ENCODE results near the gene JAG2.

JAG2 gene

GRCh38 chr14:105211758-105212089 is 43.1 kb upstream of the JAG2 start (continued):
- TF ChIP-seq, protein P1, sequence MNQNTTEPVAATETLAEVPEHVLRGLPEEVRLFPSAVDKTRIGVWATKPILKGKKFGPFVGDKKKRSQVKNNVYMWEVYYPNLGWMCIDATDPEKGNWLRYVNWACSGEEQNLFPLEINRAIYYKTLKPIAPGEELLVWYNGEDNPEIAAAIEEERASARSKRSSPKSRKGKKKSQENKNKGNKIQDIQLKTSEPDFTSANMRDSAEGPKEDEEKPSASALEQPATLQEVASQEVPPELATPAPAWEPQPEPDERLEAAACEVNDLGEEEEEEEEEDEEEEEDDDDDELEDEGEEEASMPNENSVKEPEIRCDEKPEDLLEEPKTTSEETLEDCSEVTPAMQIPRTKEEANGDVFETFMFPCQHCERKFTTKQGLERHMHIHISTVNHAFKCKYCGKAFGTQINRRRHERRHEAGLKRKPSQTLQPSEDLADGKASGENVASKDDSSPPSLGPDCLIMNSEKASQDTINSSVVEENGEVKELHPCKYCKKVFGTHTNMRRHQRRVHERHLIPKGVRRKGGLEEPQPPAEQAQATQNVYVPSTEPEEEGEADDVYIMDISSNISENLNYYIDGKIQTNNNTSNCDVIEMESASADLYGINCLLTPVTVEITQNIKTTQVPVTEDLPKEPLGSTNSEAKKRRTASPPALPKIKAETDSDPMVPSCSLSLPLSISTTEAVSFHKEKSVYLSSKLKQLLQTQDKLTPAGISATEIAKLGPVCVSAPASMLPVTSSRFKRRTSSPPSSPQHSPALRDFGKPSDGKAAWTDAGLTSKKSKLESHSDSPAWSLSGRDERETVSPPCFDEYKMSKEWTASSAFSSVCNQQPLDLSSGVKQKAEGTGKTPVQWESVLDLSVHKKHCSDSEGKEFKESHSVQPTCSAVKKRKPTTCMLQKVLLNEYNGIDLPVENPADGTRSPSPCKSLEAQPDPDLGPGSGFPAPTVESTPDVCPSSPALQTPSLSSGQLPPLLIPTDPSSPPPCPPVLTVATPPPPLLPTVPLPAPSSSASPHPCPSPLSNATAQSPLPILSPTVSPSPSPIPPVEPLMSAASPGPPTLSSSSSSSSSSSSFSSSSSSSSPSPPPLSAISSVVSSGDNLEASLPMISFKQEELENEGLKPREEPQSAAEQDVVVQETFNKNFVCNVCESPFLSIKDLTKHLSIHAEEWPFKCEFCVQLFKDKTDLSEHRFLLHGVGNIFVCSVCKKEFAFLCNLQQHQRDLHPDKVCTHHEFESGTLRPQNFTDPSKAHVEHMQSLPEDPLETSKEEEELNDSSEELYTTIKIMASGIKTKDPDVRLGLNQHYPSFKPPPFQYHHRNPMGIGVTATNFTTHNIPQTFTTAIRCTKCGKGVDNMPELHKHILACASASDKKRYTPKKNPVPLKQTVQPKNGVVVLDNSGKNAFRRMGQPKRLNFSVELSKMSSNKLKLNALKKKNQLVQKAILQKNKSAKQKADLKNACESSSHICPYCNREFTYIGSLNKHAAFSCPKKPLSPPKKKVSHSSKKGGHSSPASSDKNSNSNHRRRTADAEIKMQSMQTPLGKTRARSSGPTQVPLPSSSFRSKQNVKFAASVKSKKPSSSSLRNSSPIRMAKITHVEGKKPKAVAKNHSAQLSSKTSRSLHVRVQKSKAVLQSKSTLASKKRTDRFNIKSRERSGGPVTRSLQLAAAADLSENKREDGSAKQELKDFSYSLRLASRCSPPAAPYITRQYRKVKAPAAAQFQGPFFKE (tag by site-specific recombination; IDR thresholded peaks at IDR 0.05; ENCODE audit: borderline replicate concordance), result no peak
- no peak for TF ChIP-seq ZNF660 (tag by site-specific recombination; IDR thresholded peaks at IDR 0.05)
- TF ChIP-seq ZNF248 (tag by site-specific recombination; IDR thresholded peaks at IDR 0.05), result no peak
- TF ChIP-seq, protein P2, sequence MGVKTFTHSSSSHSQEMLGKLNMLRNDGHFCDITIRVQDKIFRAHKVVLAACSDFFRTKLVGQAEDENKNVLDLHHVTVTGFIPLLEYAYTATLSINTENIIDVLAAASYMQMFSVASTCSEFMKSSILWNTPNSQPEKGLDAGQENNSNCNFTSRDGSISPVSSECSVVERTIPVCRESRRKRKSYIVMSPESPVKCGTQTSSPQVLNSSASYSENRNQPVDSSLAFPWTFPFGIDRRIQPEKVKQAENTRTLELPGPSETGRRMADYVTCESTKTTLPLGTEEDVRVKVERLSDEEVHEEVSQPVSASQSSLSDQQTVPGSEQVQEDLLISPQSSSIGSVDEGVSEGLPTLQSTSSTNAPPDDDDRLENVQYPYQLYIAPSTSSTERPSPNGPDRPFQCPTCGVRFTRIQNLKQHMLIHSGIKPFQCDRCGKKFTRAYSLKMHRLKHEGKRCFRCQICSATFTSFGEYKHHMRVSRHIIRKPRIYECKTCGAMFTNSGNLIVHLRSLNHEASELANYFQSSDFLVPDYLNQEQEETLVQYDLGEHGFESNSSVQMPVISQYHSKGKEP (tag by site-specific recombination; IDR thresholded peaks at IDR 0.05), result no peak
- TF ChIP-seq ZNF239 (tag by site-specific recombination; IDR thresholded peaks at IDR 0.05), result no peak

DNA sequence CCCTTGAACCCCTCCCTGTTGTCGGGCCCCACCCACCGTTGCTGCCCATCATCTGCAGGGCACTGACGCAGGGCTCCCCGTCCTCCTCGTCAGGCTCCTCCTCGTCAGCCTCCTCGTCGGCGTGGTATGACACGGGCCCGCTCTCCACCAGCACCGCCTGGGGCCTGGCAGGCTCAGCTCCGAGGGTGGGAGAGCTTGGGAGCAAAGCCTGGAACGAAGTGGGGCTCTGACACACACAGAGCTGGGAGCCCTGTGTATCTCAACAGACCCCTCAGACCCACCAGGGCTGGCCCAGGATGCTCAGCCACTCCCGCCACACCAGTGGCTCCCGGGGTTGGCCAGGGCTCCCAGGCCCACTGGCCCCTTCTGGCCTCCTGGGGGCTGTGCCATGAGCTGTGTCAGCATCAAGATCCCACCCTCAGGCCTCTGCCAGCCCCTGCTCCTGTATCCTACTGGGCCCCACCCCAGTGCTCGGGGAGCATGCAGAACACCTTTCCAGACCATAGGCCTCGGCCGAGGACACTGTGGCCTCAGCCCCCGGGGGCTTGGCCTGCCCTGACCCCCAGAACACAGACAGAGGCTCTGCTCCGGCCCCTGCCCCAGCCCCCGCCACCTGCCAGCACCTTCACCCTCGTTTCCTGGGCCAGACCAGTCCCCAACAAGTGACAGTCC is 42.6 kb upstream of the JAG2 start:
- ChIA-PET CTCF (no interaction called here), POLR2A (no interaction called here)
- Histone ChIP-seq H3K36me3 (ENCODE audit: control insufficient read depth in 2 of 2, insufficient read depth in 1 of 2, low read length in 2 of 2) (peaks cover 0 to 44% of the 10 kb centered on the region in 2 experiments; a peak in 1 of 3 replicates), H3K4me1 (ENCODE audit: control insufficient read depth, insufficient read depth, low read length) (no peaks in the 10 kb centered on the region), H3K27ac (ENCODE audit: extremely low read depth, low read depth, low read length) (no peak overlapping the region), H3K4me3 (ENCODE audit: low read depth, low read length) (no peak overlapping the region), H3K9me3 (ENCODE audit: control insufficient read depth, insufficient read depth, low read depth, low read length) (no peaks in the 10 kb centered on the region)
- TF ChIP-seq ZNF2 (tag by site-specific recombination; IDR thresholded peaks at IDR 0.05) (no peak), GFI1B (tag by site-specific recombination; IDR thresholded peaks at IDR 0.05) (no peak), ZNF311 (tag by site-specific recombination; IDR thresholded peaks at IDR 0.05; ENCODE audit: borderline replicate concordance) (no peak), ZNF843 (tag by site-specific recombination; IDR thresholded peaks at IDR 0.05) (no peak)

DNA sequence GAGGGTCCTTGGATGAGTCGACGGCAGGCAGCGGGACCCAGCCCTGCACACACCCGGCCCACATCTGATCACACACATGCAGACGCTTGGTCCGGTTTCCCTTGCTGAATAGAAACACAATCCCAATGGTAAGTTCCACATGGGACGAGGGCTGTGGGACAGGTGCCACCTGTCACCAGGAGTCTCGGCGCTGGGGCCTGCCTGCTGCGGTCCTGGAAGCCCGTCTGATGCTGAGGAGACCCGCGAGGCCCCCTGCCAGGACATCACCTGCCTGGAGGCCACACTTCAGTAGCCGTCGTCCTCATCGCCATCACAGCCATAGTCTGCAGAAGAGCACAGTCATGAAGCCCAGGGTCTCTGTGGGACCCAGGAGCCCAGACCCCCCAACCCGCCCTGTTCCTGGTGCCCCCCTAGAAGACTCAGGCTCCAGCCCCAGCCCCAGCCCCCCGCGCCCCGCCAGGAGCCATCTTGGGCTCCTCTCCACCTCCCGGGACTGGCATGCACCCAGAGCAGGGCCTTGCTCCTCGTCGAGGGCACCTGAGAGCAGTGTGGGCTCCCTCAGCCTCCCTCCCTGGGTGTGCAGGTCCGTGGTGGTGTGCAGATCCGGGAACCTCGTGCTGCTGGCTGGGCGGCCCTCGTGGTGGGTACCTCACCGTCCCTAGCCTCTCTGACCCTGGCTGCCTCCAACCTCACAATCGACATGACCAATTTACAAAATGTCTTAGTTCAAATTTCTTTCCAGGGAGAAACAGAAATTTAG is 41.9 kb upstream of the JAG2 start:
- no peaks in the 10 kb centered on the region for H3K9me3 ChIP-seq (ENCODE audit: control insufficient read depth, insufficient read depth, low read depth, low read length)
- no peak overlapping the region for H3K4me3 ChIP-seq (ENCODE audit: low read depth, low read length)
- POLR2A ChIA-PET, result no interaction called here
- CTCF ChIA-PET, result no interaction called here
- no peaks in the 10 kb centered on the region for H3K4me1 ChIP-seq (ENCODE audit: control insufficient read depth, insufficient read depth, low read length)
- H3K36me3 ChIP-seq (ENCODE audit: control insufficient read depth in 2 of 2, insufficient read depth in 1 of 2, low read length in 2 of 2), result peaks cover 0 to 36% of the 10 kb centered on the region in 2 experiments; a peak in 1 of 3 replicates
- TF ChIP-seq SETDB1 (IDR thresholded peaks at IDR 0.05; ENCODE audit: insufficient read length, low read length), result no peak
- TF ChIP-seq PRDM1 (tag by site-specific recombination; IDR thresholded peaks at IDR 0.05), result no peak
- TF ChIP-seq ZNF544 (tag by site-specific recombination; IDR thresholded peaks at IDR 0.05), result no peak
- TF ChIP-seq ZNF2 (tag by site-specific recombination; IDR thresholded peaks at IDR 0.05), result no peak
- TF ChIP-seq ZNF561 (tag by site-specific recombination; IDR thresholded peaks at IDR 0.05; ENCODE audit: borderline replicate concordance), result no peak
- TF ChIP-seq, protein P3, sequence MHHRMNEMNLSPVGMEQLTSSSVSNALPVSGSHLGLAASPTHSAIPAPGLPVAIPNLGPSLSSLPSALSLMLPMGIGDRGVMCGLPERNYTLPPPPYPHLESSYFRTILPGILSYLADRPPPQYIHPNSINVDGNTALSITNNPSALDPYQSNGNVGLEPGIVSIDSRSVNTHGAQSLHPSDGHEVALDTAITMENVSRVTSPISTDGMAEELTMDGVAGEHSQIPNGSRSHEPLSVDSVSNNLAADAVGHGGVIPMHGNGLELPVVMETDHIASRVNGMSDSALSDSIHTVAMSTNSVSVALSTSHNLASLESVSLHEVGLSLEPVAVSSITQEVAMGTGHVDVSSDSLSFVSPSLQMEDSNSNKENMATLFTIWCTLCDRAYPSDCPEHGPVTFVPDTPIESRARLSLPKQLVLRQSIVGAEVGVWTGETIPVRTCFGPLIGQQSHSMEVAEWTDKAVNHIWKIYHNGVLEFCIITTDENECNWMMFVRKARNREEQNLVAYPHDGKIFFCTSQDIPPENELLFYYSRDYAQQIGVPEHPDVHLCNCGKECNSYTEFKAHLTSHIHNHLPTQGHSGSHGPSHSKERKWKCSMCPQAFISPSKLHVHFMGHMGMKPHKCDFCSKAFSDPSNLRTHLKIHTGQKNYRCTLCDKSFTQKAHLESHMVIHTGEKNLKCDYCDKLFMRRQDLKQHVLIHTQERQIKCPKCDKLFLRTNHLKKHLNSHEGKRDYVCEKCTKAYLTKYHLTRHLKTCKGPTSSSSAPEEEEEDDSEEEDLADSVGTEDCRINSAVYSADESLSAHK (tag by site-specific recombination; IDR thresholded peaks at IDR 0.05), result no peak
- TF ChIP-seq ZNF473 (tag by site-specific recombination; IDR thresholded peaks at IDR 0.05), result no peak
- no peak overlapping the region for H3K27ac ChIP-seq (ENCODE audit: extremely low read depth, low read depth, low read length)
